Measurements from ENCODE around the gene HEBP1.

Gene HEBP1

GRCh38 chr12:13011098-13011497, 11.0 kb upstream of the HEBP1 start:
- Histone ChIP-seq H3K27me3 (ENCODE audit: control insufficient read depth, insufficient read depth, low read length) (no peaks in the 10 kb centered on the region), H3K36me3 (ENCODE audit: control insufficient read depth, insufficient read depth, low read length) (no peaks in the 10 kb centered on the region), H2AFZ (no peak overlapping the region), H3K4me1 (no peaks in the 10 kb centered on the region), H3K79me2 (no peaks in the 10 kb centered on the region), H3K4me3 (ENCODE audit: low read depth, low read length) (no peak overlapping the region), H3K9me3 (ENCODE audit: control insufficient read depth, low read length) (no peaks in the 10 kb centered on the region), H3K4me2 (ENCODE audit: low read length) (no peak overlapping the region), H3K9ac (no peak overlapping the region), H3K27ac (no peak overlapping the region)
- TF ChIP-seq CTCF (IDR thresholded peaks at IDR 0.05), result no peak

GRCh38 chr12:13008741-13009380, 8.8 kb upstream of the HEBP1 start:
- Histone ChIP-seq H3K4me2 (ENCODE audit: low read length) (no peak overlapping the region), H3K79me2 (no peaks in the 10 kb centered on the region), H3K4me3 (ENCODE audit: low read depth, low read length) (no peak overlapping the region), H3K27ac (no peak overlapping the region), H3K4me1 (no peaks in the 10 kb centered on the region), H3K9ac (no peak overlapping the region), H3K27me3 (ENCODE audit: control insufficient read depth, insufficient read depth, low read length) (no peaks in the 10 kb centered on the region), H3K36me3 (ENCODE audit: control insufficient read depth, insufficient read depth, low read length) (no peaks in the 10 kb centered on the region), H2AFZ (no peak overlapping the region), H3K9me3 (ENCODE audit: control insufficient read depth, low read length) (no peaks in the 10 kb centered on the region)
- no peak for TF ChIP-seq CTCF (IDR thresholded peaks at IDR 0.05)

- no peaks in the 10 kb centered on the region for H3K27me3 ChIP-seq (ENCODE audit: control insufficient read depth, insufficient read depth, low read length)
- no peak overlapping the region for H2AFZ ChIP-seq
- no peak for TF ChIP-seq CTCF (IDR thresholded peaks at IDR 0.05)
- H3K9ac ChIP-seq, result no peak overlapping the region
- no peaks in the 10 kb centered on the region for H3K9me3 ChIP-seq (ENCODE audit: control insufficient read depth, low read length)
- H3K79me2 ChIP-seq, result no peaks in the 10 kb centered on the region
- no peak overlapping the region for H3K4me2 ChIP-seq (ENCODE audit: low read length)
- no peak overlapping the region for H3K27ac ChIP-seq
- no peaks in the 10 kb centered on the region for H3K36me3 ChIP-seq (ENCODE audit: control insufficient read depth, insufficient read depth, low read length)
- H3K4me3 ChIP-seq (ENCODE audit: low read depth, low read length), result no peak overlapping the region
- H3K4me1 ChIP-seq, result no peaks in the 10 kb centered on the region
Measured at GRCh38 chr12:13007496-13008233, 7.6 kb upstream of the HEBP1 start.

GRCh38 chr12:13005649-13006048, 5.6 kb upstream of the HEBP1 start:
- Histone ChIP-seq H3K9ac (no peak overlapping the region), H3K4me1 (no peaks in the 10 kb centered on the region), H3K27ac (no peak overlapping the region), H3K4me2 (ENCODE audit: low read length) (no peak overlapping the region), H3K9me3 (ENCODE audit: control insufficient read depth, low read length) (no peaks in the 10 kb centered on the region), H3K27me3 (ENCODE audit: control insufficient read depth, insufficient read depth, low read length) (no peaks in the 10 kb centered on the region), H2AFZ (no peak overlapping the region), H3K36me3 (ENCODE audit: control insufficient read depth, insufficient read depth, low read length) (no peaks in the 10 kb centered on the region), H3K4me3 (ENCODE audit: low read depth, low read length) (no peak overlapping the region), H3K79me2 (peaks cover 2% of the 10 kb centered on the region)
- no peak for TF ChIP-seq CTCF (IDR thresholded peaks at IDR 0.05)

- no peak overlapping the region for H2AFZ ChIP-seq
- H3K36me3 ChIP-seq (ENCODE audit: control insufficient read depth, insufficient read depth, low read length), result no peaks in the 10 kb centered on the region
- TF ChIP-seq CTCF (IDR thresholded peaks at IDR 0.05), result no peak
- no peaks in the 10 kb centered on the region for H3K4me1 ChIP-seq
- H3K4me2 ChIP-seq (ENCODE audit: low read length), result no peak overlapping the region
- H3K4me3 ChIP-seq (ENCODE audit: low read depth, low read length), result no peak overlapping the region
- no peak overlapping the region for H3K9ac ChIP-seq
- H3K9me3 ChIP-seq (ENCODE audit: control insufficient read depth, low read length), result no peaks in the 10 kb centered on the region
- H3K27ac ChIP-seq, result no peak overlapping the region
- H3K79me2 ChIP-seq, result peaks cover 2% of the 10 kb centered on the region
- H3K27me3 ChIP-seq (ENCODE audit: control insufficient read depth, insufficient read depth, low read length), result no peaks in the 10 kb centered on the region
Measured at GRCh38 chr12:13004986-13005385, 4.9 kb upstream of the HEBP1 start.

All from parathyroid adenoma (tissue), 2 donors.